T-helper 2 cell treated with Interferon-gamma antibody and Interleukin-4, amounts not matched to agents 5 μg/mL and 100 μg/mL, for 36 hours (primary cell): ENCODE data around the gene B3GALT5.
"Not testable (repeated sequence)": the region's sequence is repeated elsewhere in the genome, so short reads cannot be mapped to it uniquely, and the experiment has no call there.

Source experiments
- DNase-seq: peaks from one replicate; pipeline ENCODE4 v3.0.0; 2021; ENCODE audit warnings: low spot score
- H3K27ac Mint-ChIP-seq: one replicate; pipeline ENCODE4 v1.8.0; 2021; ENCODE audit warnings: mild to moderate bottlenecking, mixed read lengths
- H3K27me3 Mint-ChIP-seq: one replicate; pipeline ENCODE4 v1.8.0; 2021; ENCODE audit warnings: low read depth, mixed read lengths
- H3K36me3 Mint-ChIP-seq: one replicate; pipeline ENCODE4 v1.8.0; 2021; ENCODE audit warnings: low read depth, mixed read lengths
- H3K4me1 Mint-ChIP-seq: one replicate; pipeline ENCODE4 v1.8.0; 2021; ENCODE audit warnings: low read depth, mixed read lengths
- H3K4me3 Mint-ChIP-seq: one replicate; pipeline ENCODE4 v1.8.0; 2022; ENCODE audit warnings: mild to moderate bottlenecking, moderate library complexity, mixed read lengths
- H3K9me3 Mint-ChIP-seq: one replicate; pipeline ENCODE4 v1.8.0; 2021; ENCODE audit warnings: mixed read lengths

B3GALT5 gene

GRCh38 chr21:39673163-39673562 is 60.4 kb downstream of the B3GALT5 start:
- Mint-ChIP-seq H3K36me3 (no peaks in the 10 kb centered on the region), H3K9me3 (no peaks in the 10 kb centered on the region), H3K4me1 (no peaks in the 10 kb centered on the region), H3K27ac (no peak overlapping the region), H3K27me3 (no peaks in the 10 kb centered on the region), H3K4me3 (no peak overlapping the region)
- no peak for DNase-seq

- no peaks in the 10 kb centered on the region for H3K27me3 Mint-ChIP-seq
Observed at GRCh38 chr21:39673736-39674135, 61.0 kb downstream of the B3GALT5 start.

GRCh38 chr21:39674801-39675200 is 62.1 kb downstream of the B3GALT5 start:
- no peaks in the 10 kb centered on the region for H3K36me3 Mint-ChIP-seq
- peaks cover 4% of the 10 kb centered on the region for H3K9me3 Mint-ChIP-seq
- H3K27ac Mint-ChIP-seq, result no peak overlapping the region
- no peaks in the 10 kb centered on the region for H3K27me3 Mint-ChIP-seq
- H3K4me3 Mint-ChIP-seq, result no peak overlapping the region
- H3K4me1 Mint-ChIP-seq, result no peaks in the 10 kb centered on the region
- DNase-seq, result no peak

More at GRCh38 chr21:39673736-39674135, 61.0 kb downstream of the B3GALT5 start:
- Mint-ChIP-seq H3K36me3 (no peaks in the 10 kb centered on the region), H3K4me1 (no peaks in the 10 kb centered on the region), H3K4me3 (no peak overlapping the region), H3K27ac (no peak overlapping the region), H3K9me3 (peaks cover 3% of the 10 kb centered on the region)
- DNase-seq, result no peak

GRCh38 chr21:39675590-39675989 is 62.9 kb downstream of the B3GALT5 start:
- H3K27me3 Mint-ChIP-seq, result no peaks in the 10 kb centered on the region
- peaks cover 4% of the 10 kb centered on the region for H3K9me3 Mint-ChIP-seq
- no peaks in the 10 kb centered on the region for H3K36me3 Mint-ChIP-seq
- no peak for DNase-seq
- H3K4me1 Mint-ChIP-seq, result no peaks in the 10 kb centered on the region
- H3K4me3 Mint-ChIP-seq, result no peak overlapping the region
- H3K27ac Mint-ChIP-seq, result no peak overlapping the region

DNA sequence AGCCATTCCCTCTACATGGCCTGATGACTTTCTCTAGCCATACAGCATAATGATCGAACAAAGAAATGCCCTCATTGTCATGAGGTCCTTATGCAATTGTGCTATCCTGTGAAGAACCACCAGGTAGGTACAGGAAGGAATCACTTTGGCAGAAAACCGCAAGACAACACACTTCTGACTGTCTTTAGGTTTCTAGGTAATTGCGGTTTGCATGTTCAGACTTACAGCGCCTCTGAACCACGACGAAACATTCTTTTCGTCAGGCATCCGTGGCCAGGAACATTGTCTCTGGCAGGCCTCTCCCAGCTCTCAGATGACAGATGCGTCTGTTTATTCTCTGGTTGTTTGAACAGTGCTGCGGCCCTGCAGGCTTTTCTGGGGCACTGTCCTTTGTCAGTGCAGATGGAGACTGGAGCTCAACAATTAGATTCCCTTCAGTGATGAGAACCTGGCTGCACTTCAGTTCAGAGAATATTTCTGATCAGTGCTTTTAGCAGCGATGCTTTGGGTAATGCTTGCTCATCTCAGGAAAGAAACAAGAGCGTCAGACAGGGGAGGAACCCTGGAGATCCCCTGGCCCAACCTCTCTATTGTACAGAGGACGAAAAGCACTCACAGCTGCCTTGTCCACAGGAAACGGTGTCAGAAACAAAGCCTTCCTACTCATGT is 63.4 kb downstream of the B3GALT5 start:
- DNase-seq, result no peak
- Mint-ChIP-seq H3K27me3 (no peaks in the 10 kb centered on the region), H3K4me1 (no peaks in the 10 kb centered on the region), H3K4me3 (no peak overlapping the region), H3K27ac (no peak overlapping the region), H3K36me3 (no peaks in the 10 kb centered on the region), H3K9me3 (peaks cover 4% of the 10 kb centered on the region)

DNA sequence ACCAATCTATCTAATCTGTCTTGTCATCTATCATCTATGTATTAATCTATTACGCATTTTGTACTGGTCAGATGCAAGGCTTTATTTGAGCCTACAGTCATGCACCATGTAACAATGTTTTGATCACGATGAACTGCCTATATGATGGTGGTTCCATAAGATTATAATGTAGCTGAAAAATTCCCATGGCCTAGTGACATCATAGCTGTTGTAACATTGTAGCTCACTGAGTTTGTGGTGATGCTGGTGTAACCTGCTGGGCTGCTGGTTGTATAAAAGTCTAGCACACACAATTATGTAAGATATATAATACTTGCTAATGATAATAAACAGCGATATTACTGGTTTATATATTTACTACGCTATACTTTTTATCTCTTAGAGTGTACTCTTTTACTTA is 67.5 kb downstream of the B3GALT5 start:
- H3K27ac Mint-ChIP-seq, result no peak overlapping the region
- no peak for DNase-seq
- peaks cover 4% of the 10 kb centered on the region for H3K9me3 Mint-ChIP-seq
- no peaks in the 10 kb centered on the region for H3K36me3 Mint-ChIP-seq
- H3K4me3 Mint-ChIP-seq, result no peak overlapping the region
- no peaks in the 10 kb centered on the region for H3K27me3 Mint-ChIP-seq
- H3K4me1 Mint-ChIP-seq, result no peaks in the 10 kb centered on the region

GRCh38 chr21:39681257-39681656 is 68.5 kb downstream of the B3GALT5 start:
- H3K4me1 Mint-ChIP-seq, result no peaks in the 10 kb centered on the region
- H3K4me3 Mint-ChIP-seq, result no peak overlapping the region
- no peak for DNase-seq
- H3K36me3 Mint-ChIP-seq, result no peaks in the 10 kb centered on the region
- H3K27me3 Mint-ChIP-seq, result no peaks in the 10 kb centered on the region
- H3K9me3 Mint-ChIP-seq, result peaks cover 4% of the 10 kb centered on the region
- no peak overlapping the region for H3K27ac Mint-ChIP-seq

DNA sequence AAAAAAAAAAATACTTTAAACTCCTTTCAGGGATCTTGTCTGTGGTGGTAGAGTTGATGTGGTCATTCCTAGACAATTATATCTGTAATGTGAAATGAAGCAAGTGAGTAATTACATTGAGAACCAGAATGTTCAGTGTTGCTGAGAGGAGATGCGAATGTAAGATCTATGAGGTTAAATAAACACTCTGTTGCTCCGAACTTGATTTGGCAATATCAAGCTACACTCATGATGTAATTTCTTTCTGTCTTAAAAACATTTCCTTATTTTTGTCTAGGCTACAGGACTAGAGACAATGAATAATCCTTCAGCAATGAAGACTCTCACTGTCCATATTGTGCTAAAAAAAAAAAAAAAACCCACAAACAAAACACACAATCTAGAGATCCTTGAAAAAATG is 69.1 kb downstream of the B3GALT5 start:
- Mint-ChIP-seq H3K4me1 (no peaks in the 10 kb centered on the region), H3K4me3 (no peak overlapping the region), H3K27ac (no peak overlapping the region), H3K9me3 (peaks cover 4% of the 10 kb centered on the region), H3K27me3 (no peaks in the 10 kb centered on the region), H3K36me3 (no peaks in the 10 kb centered on the region)
- DNase-seq, result no peak

DNA sequence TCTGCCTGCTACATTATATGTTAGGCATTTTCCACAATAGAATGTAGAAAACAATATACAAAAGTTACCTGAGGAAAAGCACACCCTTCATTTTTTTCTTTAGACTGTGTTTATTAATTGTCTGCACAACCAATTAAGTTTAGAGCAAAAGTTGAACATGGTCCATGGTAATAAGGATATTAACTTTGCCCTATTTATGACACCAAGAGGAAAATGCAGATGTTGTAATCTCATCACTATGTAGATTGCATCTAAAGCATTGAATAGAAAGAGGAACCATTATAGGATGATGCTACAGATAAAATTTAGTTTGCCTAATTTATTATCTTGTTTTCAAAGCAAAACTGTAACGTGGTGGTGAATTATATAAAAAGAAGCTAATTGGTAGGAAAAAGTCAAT is 72.5 kb downstream of the B3GALT5 start:
- Mint-ChIP-seq H3K4me1 (no peaks in the 10 kb centered on the region), H3K9me3 (no peaks in the 10 kb centered on the region), H3K36me3 (no peaks in the 10 kb centered on the region), H3K27me3 (no peaks in the 10 kb centered on the region), H3K27ac (no peak overlapping the region), H3K4me3 (no peak overlapping the region)
- DNase-seq, result no peak

GRCh38 chr21:39685991-39686390 is 73.3 kb downstream of the B3GALT5 start:
- H3K36me3 Mint-ChIP-seq, result no peaks in the 10 kb centered on the region

DNA sequence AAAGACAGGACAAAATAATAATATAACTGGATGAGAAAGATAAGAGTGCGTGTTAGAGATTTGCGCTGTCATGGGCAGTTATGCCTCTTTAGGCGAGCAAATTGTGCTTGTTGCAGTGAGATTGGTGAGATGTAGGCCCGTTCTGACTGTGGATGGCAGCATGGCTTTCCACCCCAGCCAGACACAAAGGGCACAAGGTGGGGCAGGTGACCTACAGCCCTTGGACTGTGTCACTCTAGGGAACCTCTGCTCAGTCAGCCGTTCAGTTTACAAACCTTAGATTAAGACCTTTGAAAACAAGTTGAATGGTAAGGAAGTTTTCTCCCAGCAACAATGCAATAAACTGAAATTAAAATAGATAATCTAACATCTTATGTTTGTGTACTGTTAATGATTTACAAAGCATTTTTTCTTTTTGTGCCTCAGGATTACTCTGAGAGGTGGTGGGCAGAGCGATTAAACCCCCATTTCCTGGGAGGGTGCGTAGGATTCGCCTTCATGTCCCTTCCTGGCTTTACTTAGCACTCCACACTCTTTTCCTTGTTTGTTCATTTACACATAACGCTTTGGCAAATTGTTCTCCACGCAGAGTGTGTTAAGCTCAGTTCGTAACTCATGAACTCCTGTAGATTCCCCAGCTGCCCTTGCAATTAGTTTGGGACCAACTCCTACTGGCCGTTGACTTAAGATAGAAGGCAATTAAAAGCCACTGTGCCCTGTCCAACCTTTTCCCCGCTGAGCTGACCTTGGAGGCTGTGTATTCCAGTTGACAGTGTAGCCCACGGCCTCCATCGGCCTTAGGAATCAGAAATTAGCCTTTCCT is 74.1 kb downstream of the B3GALT5 start:
- no peaks in the 10 kb centered on the region for H3K4me1 Mint-ChIP-seq
- DNase-seq, result no peak
- H3K36me3 Mint-ChIP-seq, result no peaks in the 10 kb centered on the region
- H3K27me3 Mint-ChIP-seq, result no peaks in the 10 kb centered on the region
- no peak overlapping the region for H3K27ac Mint-ChIP-seq
- H3K9me3 Mint-ChIP-seq, result no peaks in the 10 kb centered on the region
- no peak overlapping the region for H3K4me3 Mint-ChIP-seq

More at GRCh38 chr21:39685991-39686390, 73.3 kb downstream of the B3GALT5 start:
- Mint-ChIP-seq H3K4me1 (no peaks in the 10 kb centered on the region), H3K27me3 (no peaks in the 10 kb centered on the region), H3K9me3 (no peaks in the 10 kb centered on the region), H3K27ac (no peak overlapping the region), H3K4me3 (no peak overlapping the region)
- DNase-seq, result no peak

- no peak overlapping the region for H3K27ac Mint-ChIP-seq
- no peaks in the 10 kb centered on the region for H3K36me3 Mint-ChIP-seq
- DNase-seq, result no peak
- no peak overlapping the region for H3K4me3 Mint-ChIP-seq
- H3K27me3 Mint-ChIP-seq, result no peaks in the 10 kb centered on the region
- no peaks in the 10 kb centered on the region for H3K4me1 Mint-ChIP-seq
- no peaks in the 10 kb centered on the region for H3K9me3 Mint-ChIP-seq
Observed at GRCh38 chr21:39688010-39688409, 75.3 kb downstream of the B3GALT5 start.

GRCh38 chr21:39689860-39690259 is 77.1 kb downstream of the B3GALT5 start:
- H3K9me3 Mint-ChIP-seq, H3K36me3 Mint-ChIP-seq, H3K27ac Mint-ChIP-seq, H3K4me3 Mint-ChIP-seq, H3K27me3 Mint-ChIP-seq, H3K4me1 Mint-ChIP-seq, DNase-seq: not testable (repeated sequence)

DNA sequence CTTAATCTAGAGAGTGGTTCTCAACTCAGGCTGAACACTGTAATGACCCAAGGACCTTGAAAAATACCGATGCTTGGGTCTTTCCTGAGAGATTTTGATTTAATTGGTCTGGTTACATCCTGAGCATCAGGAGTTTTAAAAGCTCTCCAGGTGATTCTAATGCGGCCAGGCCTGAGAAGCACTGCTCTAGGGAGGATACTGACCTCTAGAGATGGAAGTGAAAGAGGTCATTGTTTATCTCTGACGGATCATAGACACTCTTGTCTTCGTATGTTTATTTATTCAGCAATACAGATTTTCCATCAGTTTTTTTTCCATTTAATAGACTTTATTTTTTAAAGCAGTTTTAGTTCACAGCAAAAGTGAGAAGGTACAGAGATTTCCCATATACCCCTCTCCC is 77.7 kb downstream of the B3GALT5 start:
- no peak for DNase-seq
- no peaks in the 10 kb centered on the region for H3K4me1 Mint-ChIP-seq
- no peaks in the 10 kb centered on the region for H3K27me3 Mint-ChIP-seq
- no peaks in the 10 kb centered on the region for H3K9me3 Mint-ChIP-seq
- no peaks in the 10 kb centered on the region for H3K36me3 Mint-ChIP-seq
- H3K27ac Mint-ChIP-seq, result no peak overlapping the region
- H3K4me3 Mint-ChIP-seq, result no peak overlapping the region
